Calu3 (cell line): ENCODE results near the gene PXK. TPM values are rescaled to one million over a fixed set of nuclear protein-coding genes. Genes with fewer than 3 reads are reported as not detected.

Source experiments
- BruUV-seq: library from RNA; stranded (reverse); fragments of 400-500 nt; replicated peaks from 2 replicates; lab custom pipeline; 2021; lab: Mats Ljungman, UMichigan
- CTCF ChIA-PET: fragments of 300-600 bp; sonication (Branson Sonifier 250); formaldehyde crosslinking; loops from one replicate; lab custom pipeline; 2022; ENCODE audit warnings: antibody characterized with exemption; lab: Charles Lee
- DNase-seq: peaks from one replicate; pipeline ENCODE4 v3.0.0; 2022
- H3K27ac Mint-ChIP-seq: one replicate; pipeline ENCODE4 v1.8.0; 2022; ENCODE audit warnings: mixed read lengths; ENCODE audit not compliant: unreplicated experiment
- H3K27me3 Mint-ChIP-seq: one replicate; pipeline ENCODE4 v1.8.0; 2022; ENCODE audit warnings: mixed read lengths; ENCODE audit not compliant: unreplicated experiment
- H3K36me3 Mint-ChIP-seq: one replicate; pipeline ENCODE4 v1.8.0; 2022; ENCODE audit warnings: mild to moderate bottlenecking, moderate library complexity, mixed read lengths; ENCODE audit not compliant: insufficient read depth, unreplicated experiment
- H3K4me1 Mint-ChIP-seq: one replicate; pipeline ENCODE4 v1.8.0; 2022; ENCODE audit warnings: mild to moderate bottlenecking, low read depth, mixed read lengths; ENCODE audit not compliant: unreplicated experiment
- H3K4me3 Mint-ChIP-seq: one replicate; pipeline ENCODE4 v1.8.0; 2022; ENCODE audit warnings: mild to moderate bottlenecking, low read depth, moderate library complexity, mixed read lengths; ENCODE audit not compliant: unreplicated experiment
- H3K9me3 Mint-ChIP-seq: one replicate; pipeline ENCODE4 v1.8.0; 2022; ENCODE audit warnings: low read depth, mixed read lengths; ENCODE audit not compliant: unreplicated experiment
- intact Hi-C: fragments of 100-400 bp; cut with micrococcal nuclease; formaldehyde crosslinking; loops from one replicate; pipeline ENCODE4 v1.10.0; 2022; ENCODE audit not compliant: unreplicated experiment
- total RNA-seq: library from RNA; stranded (reverse); gene quantifications from 2 replicates; pipeline ENCODE4 v1.2.3, GENCODE V29; 2022
- TF ChIP-seq, protein P1 (sequence below): fragments of 200-600 bp; IDR thresholded peaks from one replicate; pipeline ENCODE4 v1.8.0; 2022; ENCODE audit warnings: antibody characterized with exemption; ENCODE audit not compliant: unreplicated experiment

The PXK gene
- total RNA-seq, 1 experiment from 2014 or later, result 8.6 TPM

DNA sequence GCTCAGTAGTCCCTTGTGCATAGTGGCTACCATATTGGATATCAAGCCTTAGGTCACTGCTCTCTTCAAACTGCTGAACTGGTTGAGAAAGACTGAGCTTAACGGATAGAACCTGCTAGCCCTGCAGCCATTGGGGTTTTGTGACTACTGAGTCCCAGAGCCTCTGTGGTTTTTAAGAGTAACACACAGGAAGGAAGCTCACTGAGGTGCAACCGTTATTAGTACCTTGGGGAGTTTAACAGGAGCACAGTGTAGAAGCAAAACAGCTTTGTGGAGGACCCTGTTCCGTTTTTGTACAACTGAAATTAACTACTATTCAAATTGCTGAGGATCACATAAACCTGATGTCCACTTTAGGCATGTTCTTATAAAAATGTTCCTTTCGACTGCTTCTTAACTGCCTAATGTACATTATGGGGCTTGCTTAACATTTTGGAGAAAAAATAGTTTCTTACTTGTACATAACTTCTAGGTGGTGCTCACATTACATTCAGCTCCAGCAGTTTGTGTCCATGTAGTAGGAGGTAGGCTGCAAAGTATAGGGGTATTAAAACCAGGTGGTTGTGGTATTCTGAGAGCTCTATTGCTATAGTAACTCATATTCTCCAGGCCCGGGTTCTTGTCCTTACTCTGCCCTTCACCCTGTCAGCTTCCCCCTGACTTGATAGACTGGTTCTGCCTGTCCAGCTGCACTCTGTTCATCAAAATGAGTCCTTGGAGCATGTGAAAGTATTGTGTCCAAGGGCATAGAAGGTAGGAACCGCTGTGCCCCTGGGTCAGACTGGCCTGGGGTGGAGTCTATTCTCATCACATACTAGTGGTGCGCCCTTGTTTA, 17.3 kb downstream of the PXK start:
- H3K9me3 Mint-ChIP-seq, result no peaks in the 10 kb centered on the region
- H3K27ac Mint-ChIP-seq, result no peak overlapping the region
- no peaks in the 10 kb centered on the region for H3K27me3 Mint-ChIP-seq
- intact Hi-C loops, result no loop called here
- peak; percentile 32 for DNase-seq
- no TSS peak for BruUV-seq
- H3K4me1 Mint-ChIP-seq, result peaks cover 10% of the 10 kb centered on the region
- CTCF ChIA-PET, result interaction anchor here (0.6 to 1.5 kb wide), 2 partner anchors 44 to 52 kb away, joined by 3 to 6 read pairs; partner anchors contain the start of genes HTD2 and RPP14
- H3K4me3 Mint-ChIP-seq, result no peak overlapping the region
- H3K36me3 Mint-ChIP-seq, result no peaks in the 10 kb centered on the region
- TF ChIP-seq, protein P1, sequence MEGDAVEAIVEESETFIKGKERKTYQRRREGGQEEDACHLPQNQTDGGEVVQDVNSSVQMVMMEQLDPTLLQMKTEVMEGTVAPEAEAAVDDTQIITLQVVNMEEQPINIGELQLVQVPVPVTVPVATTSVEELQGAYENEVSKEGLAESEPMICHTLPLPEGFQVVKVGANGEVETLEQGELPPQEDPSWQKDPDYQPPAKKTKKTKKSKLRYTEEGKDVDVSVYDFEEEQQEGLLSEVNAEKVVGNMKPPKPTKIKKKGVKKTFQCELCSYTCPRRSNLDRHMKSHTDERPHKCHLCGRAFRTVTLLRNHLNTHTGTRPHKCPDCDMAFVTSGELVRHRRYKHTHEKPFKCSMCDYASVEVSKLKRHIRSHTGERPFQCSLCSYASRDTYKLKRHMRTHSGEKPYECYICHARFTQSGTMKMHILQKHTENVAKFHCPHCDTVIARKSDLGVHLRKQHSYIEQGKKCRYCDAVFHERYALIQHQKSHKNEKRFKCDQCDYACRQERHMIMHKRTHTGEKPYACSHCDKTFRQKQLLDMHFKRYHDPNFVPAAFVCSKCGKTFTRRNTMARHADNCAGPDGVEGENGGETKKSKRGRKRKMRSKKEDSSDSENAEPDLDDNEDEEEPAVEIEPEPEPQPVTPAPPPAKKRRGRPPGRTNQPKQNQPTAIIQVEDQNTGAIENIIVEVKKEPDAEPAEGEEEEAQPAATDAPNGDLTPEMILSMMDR, result no peak

- Mint-ChIP-seq H3K36me3 (no peaks in the 10 kb centered on the region), H3K4me1 (peaks cover 10% of the 10 kb centered on the region), H3K27me3 (no peaks in the 10 kb centered on the region), H3K4me3 (no peak overlapping the region), H3K27ac (no peak overlapping the region), H3K9me3 (no peaks in the 10 kb centered on the region)
- no TSS peak for BruUV-seq
- TF ChIP-seq, protein P1, result no peak
- intact Hi-C loops, result no loop called here
- CTCF ChIA-PET, result interaction anchor here (0.7 to 1.5 kb wide), 2 partner anchors 10 to 44 kb away, joined by 3 to 6 read pairs; partner anchors contain the start of genes HTD2 and RPP14
- DNase-seq, result no peak
These were observed 17.9 kb downstream of the PXK start for GRCh38 chr3:58350627-58351013.

- Mint-ChIP-seq H3K9me3 (no peaks in the 10 kb centered on the region), H3K4me1 (peaks cover 10% of the 10 kb centered on the region), H3K27ac (no peak overlapping the region), H3K4me3 (no peak overlapping the region), H3K36me3 (no peaks in the 10 kb centered on the region), H3K27me3 (no peaks in the 10 kb centered on the region)
- intact Hi-C loops, result no loop called here
- DNase-seq, result no peak
- TF ChIP-seq, protein P1, result no peak
- no TSS peak for BruUV-seq
- CTCF ChIA-PET, result interaction anchor here (0.5 kb wide), 1 partner anchor 216 kb away, joined by 3 read pairs; no protein-coding TSS in a partner anchor
These were observed 19.2 kb downstream of the PXK start for GRCh38 chr3:58351920-58352319.

GRCh38 chr3:58352626-58353025, 19.9 kb downstream of the PXK start:
- Mint-ChIP-seq H3K36me3 (no peaks in the 10 kb centered on the region), H3K4me1 (peaks cover 10% of the 10 kb centered on the region), H3K9me3 (no peaks in the 10 kb centered on the region), H3K4me3 (no peak overlapping the region), H3K27ac (no peak overlapping the region), H3K27me3 (no peaks in the 10 kb centered on the region)
- TF ChIP-seq, protein P1, result no peak
- CTCF ChIA-PET, result interaction anchor here (0.5 to 0.8 kb wide), 2 partner anchors 18 to 215 kb away, joined by 3 to 4 read pairs; no protein-coding TSS in a partner anchor
- BruUV-seq, result no TSS peak
- DNase-seq, result no peak
- intact Hi-C loops, result no loop called here
